Hepatocyte (in vitro differentiated cells): ENCODE results near the gene ADORA2A. TPM values are rescaled to one million over a fixed set of nuclear protein-coding genes. Genes with fewer than 3 reads are reported as not detected.

Experiments used
- DNase-seq: peaks from one replicate; pipeline ENCODE4 v3.0.0-alpha.2; 2016; ENCODE audit warnings: low spot score
- H2AFZ ChIP-seq: fragments of 200-600 bp; sonication (generic); 2 replicates; pipeline ENCODE4 v1.6.0; 2016; ENCODE audit warnings: antibody characterized with exemption, mild to moderate bottlenecking
- H3K27ac ChIP-seq: fragments of 200-600 bp; sonication (generic); 2 replicates; pipeline ENCODE4 v1.5.1; 2016; ENCODE audit warnings: mild to moderate bottlenecking
- H3K27me3 ChIP-seq: fragments of 200-600 bp; sonication (generic); 2 replicates; pipeline ENCODE4 v1.6.1; 2016
- H3K36me3 ChIP-seq: fragments of 200-600 bp; sonication (generic); replicated peaks from 2 replicates; pipeline ENCODE4 v1.5.1; 2016; ENCODE audit warnings: low read depth; ENCODE audit not compliant: insufficient read depth
- H3K4me1 ChIP-seq: fragments of 200-600 bp; sonication (generic); 2 replicates; pipeline ENCODE4 v1.5.1; 2016; ENCODE audit warnings: mild to moderate bottlenecking, moderate library complexity; ENCODE audit not compliant: insufficient read depth
- H3K4me2 ChIP-seq: fragments of 200-600 bp; sonication (generic); 2 replicates; pipeline ENCODE4 v1.6.0; 2016
- H3K4me3 ChIP-seq: fragments of 200-600 bp; sonication (generic); 2 replicates; pipeline ENCODE4 v1.5.1; 2016; ENCODE audit warnings: mild to moderate bottlenecking
- H3K79me2 ChIP-seq: fragments of 200-600 bp; sonication (generic); 2 replicates; pipeline ENCODE4 v1.6.0; 2017; ENCODE audit warnings: mild to moderate bottlenecking
- H3K9me2 ChIP-seq: fragments of 200-600 bp; sonication (generic); replicated peaks from 2 replicates; pipeline ENCODE4 v1.6.0; 2017; ENCODE audit warnings: mild to moderate bottlenecking; ENCODE audit not compliant: insufficient read depth
- H3K9me3 ChIP-seq: fragments of 200-600 bp; sonication (generic); 2 replicates; pipeline ENCODE4 v1.5.1; 2016; ENCODE audit warnings: low read depth, mild to moderate bottlenecking
- H4K20me1 ChIP-seq: fragments of 200-600 bp; sonication (generic); 2 replicates; pipeline ENCODE4 v1.6.0; 2016; ENCODE audit warnings: mild to moderate bottlenecking; ENCODE audit not compliant: insufficient read depth, poor library complexity, severe bottlenecking
- CTCF ChIP-seq: fragments of 200-600 bp; sonication (generic); IDR thresholded peaks from 2 replicates; pipeline ENCODE4 v1.5.1; 2016; ENCODE audit warnings: antibody characterized with exemption, mild to moderate bottlenecking; ENCODE audit not compliant: poor library complexity
- EZH2 ChIP-seq: fragments of 200-600 bp; sonication (generic); IDR thresholded peaks from 2 replicates; pipeline ENCODE4 v1.6.1; 2016; ENCODE audit warnings: antibody characterized with exemption, mild to moderate bottlenecking, borderline replicate concordance
- EZH2phosphoT487 ChIP-seq: fragments of 200-600 bp; sonication (generic); IDR thresholded peaks from one replicate; pipeline ENCODE4 v1.6.1; 2018; ENCODE audit warnings: antibody characterized with exemption, mild to moderate bottlenecking, low read depth, moderate library complexity; ENCODE audit not compliant: unreplicated experiment, severe bottlenecking
- whole genome bisulfite sequencing: methylation state at CpG from one replicate; pipeline ENCODE4 v1.1.6; 2016; ENCODE audit warnings: low lambda C conversion rate; ENCODE audit errors: missing lambda C conversion rate; 5-methylcytosine and 5-hydroxymethylcytosine counted together
- polyA plus RNA-seq: library from polyadenylated mRNA; unstranded; fragments of >200 nt; fragmentation: Nextera tagmentation; extraction: Ambion mirVana; gene quantifications from 2 replicates; pipeline ENCODE4 v1.2.1, GENCODE V29; 2016
- total RNA-seq: library from RNA; depleted of rRNA; stranded (reverse); fragments of >200 nt; gene quantifications from 2 replicates; pipeline ENCODE4 v1.2.3, GENCODE V29; 2014

ADORA2A gene
- total and polyA plus RNA-seq, 2 experiments from 2014 or later: 1.2 to 3.3 TPM

- 82% methylated on average over 9 of the region's 9 CpGs for WGBS
- TF ChIP-seq EZH2 (no peak), EZH2phosphoT487 (no peak), CTCF (no peak)
- no peak for DNase-seq
Observed at GRCh38 chr22:24400726-24401596, 26.4 kb upstream of the ADORA2A start.

GRCh38 chr22:24401931-24402367, 25.4 kb upstream of the ADORA2A start:
- Histone ChIP-seq H3K4me2 (no peak overlapping the region), H3K4me3 (no peak overlapping the region), H4K20me1 (peaks cover 8% of the 10 kb centered on the region), H3K27ac (peak overlapping the region; percentile 90), H3K36me3 (no peaks in the 10 kb centered on the region), H3K9me2 (no peaks in the 10 kb centered on the region), H3K4me1 (peaks cover 22% of the 10 kb centered on the region), H3K27me3 (no peaks in the 10 kb centered on the region), H3K9me3 (no peaks in the 10 kb centered on the region), H3K79me2 (peaks cover 11% of the 10 kb centered on the region), H2AFZ (no peak overlapping the region)
- no peak for TF ChIP-seq EZH2
- TF ChIP-seq EZH2phosphoT487: no peak
- TF ChIP-seq CTCF: no peak
- WGBS: 88% methylated on average over 4 of the region's 5 CpGs
- no peak for DNase-seq

More at GRCh38 chr22:24400726-24401596, 26.4 kb upstream of the ADORA2A start:
- Histone ChIP-seq H3K9me3 (no peaks in the 10 kb centered on the region), H3K27ac (peak overlapping the region; percentile 90), H3K4me3 (no peak overlapping the region), H3K4me1 (peaks cover 21% of the 10 kb centered on the region), H3K79me2 (peaks cover 10% of the 10 kb centered on the region), H3K27me3 (no peaks in the 10 kb centered on the region), H3K4me2 (peak overlapping the region; percentile 13), H3K36me3 (no peaks in the 10 kb centered on the region), H4K20me1 (peaks cover 4% of the 10 kb centered on the region), H2AFZ (no peak overlapping the region), H3K9me2 (no peaks in the 10 kb centered on the region)

GRCh38 chr22:24402460-24403192, 24.8 kb upstream of the ADORA2A start:
- peaks cover 13% of the 10 kb centered on the region for H3K79me2 ChIP-seq
- no peaks in the 10 kb centered on the region for H3K9me2 ChIP-seq
- peak; percentile 88 for DNase-seq
- TF ChIP-seq EZH2: no peak
- TF ChIP-seq CTCF: no peak
- no peak for TF ChIP-seq EZH2phosphoT487
- H3K9me3 ChIP-seq: no peaks in the 10 kb centered on the region
- peaks cover 8% of the 10 kb centered on the region for H4K20me1 ChIP-seq
- peak overlapping the region; percentile 90 for H3K27ac ChIP-seq
- peaks cover 28% of the 10 kb centered on the region for H3K4me1 ChIP-seq
- no peaks in the 10 kb centered on the region for H3K36me3 ChIP-seq
- WGBS: 47% methylated on average over 3 of the region's 3 CpGs
- peak overlapping the region; percentile 29 for H3K4me2 ChIP-seq
- no peaks in the 10 kb centered on the region for H3K27me3 ChIP-seq
- no peak overlapping the region for H2AFZ ChIP-seq
- no peak overlapping the region for H3K4me3 ChIP-seq
